ENCODE data around the gene METTL8. TPM values are rescaled to one million over a fixed set of nuclear protein-coding genes. Genes with fewer than 3 reads are reported as not detected.
"Not testable (repeated sequence)": the region's sequence is repeated elsewhere in the genome, so short reads cannot be mapped to it uniquely, and the experiment has no call there.

Gene METTL8
- total and polyA plus RNA-seq, 8 donors, result 13.8 to 19.2 (median 15.2) TPM

GRCh38 chr2:171420728-171421563, 12.8 kb downstream of the METTL8 start:
- Histone ChIP-seq H3K9me3 (peaks cover 0 to 23% of the 10 kb centered on the region in 2 donors), H3K27ac (no peak overlapping the region), H3K4me1 (no peaks in the 10 kb centered on the region), H3K4me3 (no peak overlapping the region), H3K36me3 (no peaks in the 10 kb centered on the region), H3K27me3 (no peaks in the 10 kb centered on the region)
- no peak for TF ChIP-seq CTCF (IDR thresholded peaks at IDR 0.05)
- DNase-seq (no peak), ATAC-seq (no peak)
- intact Hi-C loops (cut with DNase I), result no loop called here

GRCh38 chr2:171419333-171419732, 14.5 kb downstream of the METTL8 start:
- ATAC-seq (no peak), DNase-seq (no peak)
- peaks cover 0 to 13% of the 10 kb centered on the region in 2 donors for H3K9me3 ChIP-seq
- H3K27ac ChIP-seq, result no peak overlapping the region
- no peaks in the 10 kb centered on the region for H3K4me1 ChIP-seq
- no peaks in the 10 kb centered on the region for H3K36me3 ChIP-seq
- intact Hi-C loops (cut with DNase I), result loop anchor here in 1 of 2 donors (5.0 kb wide), 1 partner anchor 447 kb away; no protein-coding TSS in a partner anchor
- H3K27me3 ChIP-seq, result no peaks in the 10 kb centered on the region
- no peak overlapping the region for H3K4me3 ChIP-seq
- TF ChIP-seq CTCF (IDR thresholded peaks at IDR 0.05), result no peak

- no peak overlapping the region for H3K27ac ChIP-seq
Observed at GRCh38 chr2:171416009-171416926, 17.5 kb downstream of the METTL8 start.

GRCh38 chr2:171414645-171415044, 19.1 kb downstream of the METTL8 start:
- intact Hi-C loops (cut with DNase I), result loop anchor here in 1 of 2 donors (5.0 kb wide), 1 partner anchor 442 kb away; no protein-coding TSS in a partner anchor
- not testable (repeated sequence) for ATAC-seq

More at GRCh38 chr2:171416009-171416926, 17.5 kb downstream of the METTL8 start:
- peak; percentile 100 for ATAC-seq
- H3K4me3 ChIP-seq, result no peak overlapping the region
- peak; percentile 75 to 76 for TF ChIP-seq CTCF (IDR thresholded peaks at IDR 0.05)
- peak; percentile 62 to 90 (median 80) for DNase-seq
- intact Hi-C loops (cut with DNase I), result loop anchor here in 1 of 2 donors (5.0 kb wide), 1 partner anchor 444 kb away; no protein-coding TSS in a partner anchor
- H3K4me1 ChIP-seq, result no peaks in the 10 kb centered on the region
- H3K9me3 ChIP-seq, result no peaks in the 10 kb centered on the region
- H3K36me3 ChIP-seq, result no peaks in the 10 kb centered on the region
- no peaks in the 10 kb centered on the region for H3K27me3 ChIP-seq

GRCh38 chr2:171412571-171413175, 21.1 kb downstream of the METTL8 start:
- intact Hi-C loops (cut with DNase I), result no loop called here
- Histone ChIP-seq H3K36me3 (no peaks in the 10 kb centered on the region), H3K27ac (no peak overlapping the region)

More at GRCh38 chr2:171414645-171415044, 19.1 kb downstream of the METTL8 start:
- not testable (repeated sequence) for H3K36me3 ChIP-seq, DNase-seq, H3K9me3 ChIP-seq, H3K4me3 ChIP-seq, H3K27ac ChIP-seq, H3K27me3 ChIP-seq, H3K4me1 ChIP-seq

More at GRCh38 chr2:171412571-171413175, 21.1 kb downstream of the METTL8 start:
- Histone ChIP-seq H3K4me1 (no peaks in the 10 kb centered on the region), H3K9me3 (no peaks in the 10 kb centered on the region), H3K27me3 (no peaks in the 10 kb centered on the region), H3K4me3 (no peak overlapping the region)
- TF ChIP-seq CTCF (IDR thresholded peaks at IDR 0.05), result no peak
- DNase-seq (no peak), ATAC-seq (no peak)
